ENCODE results near the gene EPHA4.

EPHA4 gene

GRCh38 chr2:221473451-221473850 is 98.7 kb downstream of the EPHA4 start:
- no peak for DNase-seq (ENCODE audit: low spot score)

GRCh38 chr2:221468317-221468716 is 103.8 kb downstream of the EPHA4 start:
- DNase-seq (ENCODE audit: low spot score) = no peak

GRCh38 chr2:221467610-221468009 is 104.5 kb downstream of the EPHA4 start:
- DNase-seq (ENCODE audit: low spot score) = no peak

- DNase-seq (ENCODE audit: low spot score) = no peak
Measured at GRCh38 chr2:221466744-221467143, 105.4 kb downstream of the EPHA4 start.

GRCh38 chr2:221465776-221466175 is 106.3 kb downstream of the EPHA4 start:
- DNase-seq (ENCODE audit: low spot score) = no peak

GRCh38 chr2:221464971-221465370 is 107.1 kb downstream of the EPHA4 start:
- no peak for DNase-seq (ENCODE audit: low spot score)

GRCh38 chr2:221463241-221463896 is 108.7 kb downstream of the EPHA4 start:
- DNase-seq (ENCODE audit: low spot score) = no peak

GRCh38 chr2:221461901-221462300 is 110.2 kb downstream of the EPHA4 start:
- DNase-seq (ENCODE audit: low spot score) = no peak

- DNase-seq (ENCODE audit: low spot score) = no peak
Measured at GRCh38 chr2:221460136-221460535, 112.0 kb downstream of the EPHA4 start.

GRCh38 chr2:221458578-221458977 is 113.5 kb downstream of the EPHA4 start:
- no peak for DNase-seq (ENCODE audit: low spot score)

GRCh38 chr2:221455214-221455613 is 116.9 kb downstream of the EPHA4 start:
- no peak for DNase-seq (ENCODE audit: low spot score)

- no peak for DNase-seq (ENCODE audit: low spot score)
Measured at GRCh38 chr2:221454459-221455105, 117.5 kb downstream of the EPHA4 start.

- no peak for DNase-seq (ENCODE audit: low spot score)
Measured at GRCh38 chr2:221451862-221452788, 120.0 kb downstream of the EPHA4 start.

- DNase-seq (ENCODE audit: low spot score) = no peak
Measured at GRCh38 chr2:221450280-221450679, 121.8 kb downstream of the EPHA4 start.

GRCh38 chr2:221449406-221449805 is 122.7 kb downstream of the EPHA4 start:
- no peak for DNase-seq (ENCODE audit: low spot score)

- DNase-seq (ENCODE audit: low spot score) = no peak
Measured at GRCh38 chr2:221448844-221449390, 123.2 kb downstream of the EPHA4 start.

- DNase-seq (ENCODE audit: low spot score) = no peak
Measured at GRCh38 chr2:221448057-221448843, 123.9 kb downstream of the EPHA4 start.

- DNase-seq (ENCODE audit: low spot score) = no peak
Measured at GRCh38 chr2:221447310-221447709, 124.8 kb downstream of the EPHA4 start.

- no peak for DNase-seq (ENCODE audit: low spot score)
Measured at GRCh38 chr2:221446140-221446539, 126.0 kb downstream of the EPHA4 start.

- no peak for DNase-seq (ENCODE audit: low spot score)
Measured at GRCh38 chr2:221444106-221444505, 128.0 kb downstream of the EPHA4 start.

GRCh38 chr2:221443645-221444044 is 128.5 kb downstream of the EPHA4 start:
- no peak for DNase-seq (ENCODE audit: low spot score)

- no peak for DNase-seq (ENCODE audit: low spot score)
Measured at GRCh38 chr2:221442128-221442527, 130.0 kb downstream of the EPHA4 start.

All from activated CD4-positive, alpha-beta T cell treated with anti-CD3 and anti-CD28 coated beads, Interleukin-2, Interleukin-4, amounts not matched to agents 100 ng/mL and 50 ng/mL, durations not matched to agents 16 hours and 8 hours (primary cell).